RWPE2 (cell line): ENCODE results near the gene AIFM1.

Experiments
- ATAC-seq: fragments of 200-7000 bp; cut with Tn5 transposase; 3 replicates; pipeline ENCODE4 v1.9.1; 2021; ENCODE audit warnings: low read depth
- DNase-seq: peaks from one replicate; pipeline ENCODE4 v3.0.0-alpha.2; 2020; ENCODE audit warnings: low spot score
- H3K27ac ChIP-seq: fragments of 450-650 bp; 2 replicates; pipeline ENCODE4 v1.5.1; 2017; ENCODE audit warnings: mild to moderate bottlenecking; ENCODE audit not compliant: poor library complexity, severe bottlenecking
- H3K27me3 ChIP-seq: fragments of 250-450 bp; sonication (Bioruptor Pico); 2 replicates; pipeline ENCODE4 v1.5.1; 2021; ENCODE audit warnings: mild to moderate bottlenecking, moderate library complexity; ENCODE audit not compliant: insufficient read depth, poor library complexity, severe bottlenecking
- H3K36me3 ChIP-seq: fragments of 250-450 bp; sonication (Bioruptor Pico); 2 replicates; pipeline ENCODE4 v1.5.1; 2020; ENCODE audit warnings: low read depth, mild to moderate bottlenecking, moderate library complexity
- H3K4me1 ChIP-seq: fragments of 250-450 bp; sonication (Bioruptor Pico); 2 replicates; pipeline ENCODE4 v1.5.1; 2021; ENCODE audit warnings: mild to moderate bottlenecking, moderate library complexity; ENCODE audit not compliant: insufficient read depth, poor library complexity, severe bottlenecking
- H3K4me3 ChIP-seq: fragments of 250-450 bp; sonication (Bioruptor Pico); 2 replicates; pipeline ENCODE4 v1.5.1; 2021; ENCODE audit warnings: mild to moderate bottlenecking, moderate library complexity; ENCODE audit not compliant: severe bottlenecking
- H3K9me3 ChIP-seq: fragments of 250-450 bp; sonication (Bioruptor Pico); 2 replicates; pipeline ENCODE4 v1.5.1; 2021; ENCODE audit warnings: mild to moderate bottlenecking, moderate library complexity; ENCODE audit not compliant: severe bottlenecking
- CTCF ChIP-seq: fragments of 450-650 bp; IDR thresholded peaks from one replicate; pipeline ENCODE4 v1.5.1; 2017; ENCODE audit warnings: mild to moderate bottlenecking, moderate library complexity; ENCODE audit not compliant: poor library complexity, severe bottlenecking

AIFM1 gene

GRCh38 chrX:130105244-130105643 lies 60.4 kb downstream of the AIFM1 start:
- DNase-seq = no peak
- ATAC-seq = no peak
- Histone ChIP-seq H3K9me3 (no peaks in the 10 kb centered on the region), H3K4me1 (peaks cover 6% of the 10 kb centered on the region), H3K36me3 (no peaks in the 10 kb centered on the region), H3K4me3 (no peak overlapping the region), H3K27ac (no peak overlapping the region), H3K27me3 (no peaks in the 10 kb centered on the region)
- no peak for TF ChIP-seq CTCF

GRCh38 chrX:130103605-130104004 lies 62.0 kb downstream of the AIFM1 start:
- no peak for ATAC-seq

GRCh38 chrX:130100180-130100579 lies 65.5 kb downstream of the AIFM1 start:
- H3K27me3 ChIP-seq = no peaks in the 10 kb centered on the region
- TF ChIP-seq CTCF = no peak
- peaks cover 8% of the 10 kb centered on the region for H3K4me1 ChIP-seq
- H3K27ac ChIP-seq = no peak overlapping the region
- no peaks in the 10 kb centered on the region for H3K9me3 ChIP-seq
- no peaks in the 10 kb centered on the region for H3K36me3 ChIP-seq
- no peak for ATAC-seq
- H3K4me3 ChIP-seq = no peak overlapping the region
- DNase-seq = no peak

More at GRCh38 chrX:130103605-130104004, 62.0 kb downstream of the AIFM1 start:
- TF ChIP-seq CTCF = no peak
- Histone ChIP-seq H3K36me3 (no peaks in the 10 kb centered on the region), H3K27me3 (no peaks in the 10 kb centered on the region), H3K4me3 (no peak overlapping the region), H3K9me3 (no peaks in the 10 kb centered on the region), H3K4me1 (peaks cover 10% of the 10 kb centered on the region), H3K27ac (no peak overlapping the region)
- no peak for DNase-seq

- DNase-seq (no peak), ATAC-seq (peak; percentile 62; the same call in 2 of the 3 replicates)
- no peak overlapping the region for H3K4me3 ChIP-seq
- peaks cover 8% of the 10 kb centered on the region for H3K4me1 ChIP-seq
- TF ChIP-seq CTCF = no peak
- H3K27ac ChIP-seq = peak overlapping the region; percentile 39
- no peaks in the 10 kb centered on the region for H3K9me3 ChIP-seq
- no peaks in the 10 kb centered on the region for H3K36me3 ChIP-seq
- H3K27me3 ChIP-seq = no peaks in the 10 kb centered on the region
Observed at GRCh38 chrX:130098210-130098552, 67.5 kb downstream of the AIFM1 start.

- Histone ChIP-seq H3K4me1 (peaks cover 8% of the 10 kb centered on the region), H3K27me3 (no peaks in the 10 kb centered on the region), H3K27ac (peak overlapping the region; percentile 39), H3K36me3 (no peaks in the 10 kb centered on the region), H3K9me3 (no peaks in the 10 kb centered on the region), H3K4me3 (no peak overlapping the region)
- ATAC-seq (peak; percentile 76), DNase-seq (no peak)
- no peak for TF ChIP-seq CTCF
Observed at GRCh38 chrX:130097507-130098209, 68.0 kb downstream of the AIFM1 start.
